ENCODE results near the gene TNNC2.

DNA sequence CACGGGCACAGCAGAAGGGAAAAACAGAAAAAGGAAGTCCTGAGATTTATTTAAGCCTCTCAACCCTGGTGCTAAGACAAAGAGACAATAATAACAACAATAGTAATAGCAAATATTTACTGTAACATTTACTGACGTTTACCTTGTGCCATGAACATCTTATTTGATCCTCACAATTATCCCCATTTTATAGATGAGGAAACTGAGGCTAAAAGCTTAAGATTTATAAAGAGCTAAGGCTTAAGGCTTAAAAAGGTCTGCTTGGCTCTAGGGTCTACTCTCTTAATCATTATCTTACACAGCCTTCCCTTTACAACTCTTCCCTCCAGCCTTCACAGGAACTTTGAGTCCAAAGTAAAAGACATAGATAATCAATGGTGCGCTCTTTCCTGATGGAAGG is 38.8 kb downstream of the TNNC2 start:
- TF ChIP-seq, protein P1, sequence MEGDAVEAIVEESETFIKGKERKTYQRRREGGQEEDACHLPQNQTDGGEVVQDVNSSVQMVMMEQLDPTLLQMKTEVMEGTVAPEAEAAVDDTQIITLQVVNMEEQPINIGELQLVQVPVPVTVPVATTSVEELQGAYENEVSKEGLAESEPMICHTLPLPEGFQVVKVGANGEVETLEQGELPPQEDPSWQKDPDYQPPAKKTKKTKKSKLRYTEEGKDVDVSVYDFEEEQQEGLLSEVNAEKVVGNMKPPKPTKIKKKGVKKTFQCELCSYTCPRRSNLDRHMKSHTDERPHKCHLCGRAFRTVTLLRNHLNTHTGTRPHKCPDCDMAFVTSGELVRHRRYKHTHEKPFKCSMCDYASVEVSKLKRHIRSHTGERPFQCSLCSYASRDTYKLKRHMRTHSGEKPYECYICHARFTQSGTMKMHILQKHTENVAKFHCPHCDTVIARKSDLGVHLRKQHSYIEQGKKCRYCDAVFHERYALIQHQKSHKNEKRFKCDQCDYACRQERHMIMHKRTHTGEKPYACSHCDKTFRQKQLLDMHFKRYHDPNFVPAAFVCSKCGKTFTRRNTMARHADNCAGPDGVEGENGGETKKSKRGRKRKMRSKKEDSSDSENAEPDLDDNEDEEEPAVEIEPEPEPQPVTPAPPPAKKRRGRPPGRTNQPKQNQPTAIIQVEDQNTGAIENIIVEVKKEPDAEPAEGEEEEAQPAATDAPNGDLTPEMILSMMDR (IDR thresholded peaks at IDR 0.05; ENCODE audit: insufficient read depth, low read length, poor library complexity, severe bottlenecking), result no peak
- TF ChIP-seq EZH2phosphoT487 (conservative IDR thresholded peaks at IDR 0.05; ENCODE audit: low read length), result no peak

Measured in SU-DHL-6 (cell line).